ENCODE results near the gene UQCRC2. TPM values are rescaled to one million over a fixed set of nuclear protein-coding genes. Genes with fewer than 3 reads are reported as not detected.

The UQCRC2 gene
- total and polyA plus RNA-seq, 2 donors (not counting 3 experiments of a cell fraction or from before 2014, with no cell fraction given), result 132 to 189 TPM

DNA sequence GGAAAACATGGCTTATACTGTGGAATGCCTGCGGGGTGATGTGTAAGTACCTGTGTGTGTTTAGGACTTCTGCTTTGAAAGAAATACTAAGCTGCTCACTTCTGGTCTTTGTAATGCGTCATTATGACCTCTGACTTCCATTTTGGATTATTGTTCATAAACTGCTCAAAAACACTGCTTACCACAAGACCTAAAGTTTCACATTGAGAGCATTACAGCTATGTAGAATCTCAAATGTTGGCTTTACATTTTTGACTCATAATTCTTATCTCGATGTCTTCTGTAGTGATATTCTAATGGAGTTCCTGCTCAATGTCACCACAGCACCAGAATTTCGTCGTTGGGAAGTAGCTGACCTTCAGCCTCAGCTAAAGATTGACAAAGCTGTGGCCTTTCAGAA, 9.3 kb downstream of the UQCRC2 start:
- no TSS peak for BruUV-seq (replicated peaks)
- TF ChIP-seq JUN (IDR thresholded peaks at IDR 0.05; ENCODE audit: borderline replicate concordance, insufficient read depth, insufficient read length, low read depth) (no peak), POLR2AphosphoS5 (IDR thresholded peaks at IDR 0.05; ENCODE audit: insufficient read depth, low read depth, low read length) (no peak), POLR2A (IDR thresholded peaks at IDR 0.05; ENCODE audit: low read depth, low read length) (no peak), EZH2 (IDR thresholded peaks at IDR 0.05; ENCODE audit: borderline replicate concordance, low read depth, low read length, severe bottlenecking) (no peak), FOS (IDR thresholded peaks at IDR 0.05; ENCODE audit: borderline replicate concordance, insufficient read depth, low read length) (no peak), GATA2 (IDR thresholded peaks at IDR 0.05; ENCODE audit: insufficient read depth, insufficient read length, low read depth, low read length) (no peak), MYC (IDR thresholded peaks at IDR 0.05; ENCODE audit: low read depth, low read length) (no peak)
- TF ChIP-seq, protein P1, sequence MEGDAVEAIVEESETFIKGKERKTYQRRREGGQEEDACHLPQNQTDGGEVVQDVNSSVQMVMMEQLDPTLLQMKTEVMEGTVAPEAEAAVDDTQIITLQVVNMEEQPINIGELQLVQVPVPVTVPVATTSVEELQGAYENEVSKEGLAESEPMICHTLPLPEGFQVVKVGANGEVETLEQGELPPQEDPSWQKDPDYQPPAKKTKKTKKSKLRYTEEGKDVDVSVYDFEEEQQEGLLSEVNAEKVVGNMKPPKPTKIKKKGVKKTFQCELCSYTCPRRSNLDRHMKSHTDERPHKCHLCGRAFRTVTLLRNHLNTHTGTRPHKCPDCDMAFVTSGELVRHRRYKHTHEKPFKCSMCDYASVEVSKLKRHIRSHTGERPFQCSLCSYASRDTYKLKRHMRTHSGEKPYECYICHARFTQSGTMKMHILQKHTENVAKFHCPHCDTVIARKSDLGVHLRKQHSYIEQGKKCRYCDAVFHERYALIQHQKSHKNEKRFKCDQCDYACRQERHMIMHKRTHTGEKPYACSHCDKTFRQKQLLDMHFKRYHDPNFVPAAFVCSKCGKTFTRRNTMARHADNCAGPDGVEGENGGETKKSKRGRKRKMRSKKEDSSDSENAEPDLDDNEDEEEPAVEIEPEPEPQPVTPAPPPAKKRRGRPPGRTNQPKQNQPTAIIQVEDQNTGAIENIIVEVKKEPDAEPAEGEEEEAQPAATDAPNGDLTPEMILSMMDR (IDR thresholded peaks at IDR 0.05; ENCODE audit: extremely low read depth in 1 of 2, insufficient read depth in 1 of 2, low read depth in 1 of 2, low read length in 2 of 2), result no peak
- TF ChIP-seq, protein P2, sequence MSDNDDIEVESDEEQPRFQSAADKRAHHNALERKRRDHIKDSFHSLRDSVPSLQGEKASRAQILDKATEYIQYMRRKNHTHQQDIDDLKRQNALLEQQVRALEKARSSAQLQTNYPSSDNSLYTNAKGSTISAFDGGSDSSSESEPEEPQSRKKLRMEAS (IDR thresholded peaks at IDR 0.05; ENCODE audit: insufficient read depth, insufficient read length), result no peak
- H3K27ac ChIP-seq (ENCODE audit: insufficient read depth, low read depth, low read length), result no peak overlapping the region
- FAIRE-seq (no peak), DNase-seq (ENCODE audit: low read depth, low spot score) (no peak)
- POLR2A ChIA-PET, result no interaction called here
- dilution Hi-C loops (cut with MboI; ENCODE audit: extremely low pct_ligation_motif_present, low sequenced_read_pairs), result no loop called here
- H3K9me1 ChIP-seq (replicated peaks; ENCODE audit: control insufficient read depth, extremely low read depth, insufficient read depth, low read length), result no peaks in the 10 kb centered on the region
- H3K4me2 ChIP-seq (ENCODE audit: insufficient read depth, low read length), result no peak overlapping the region
- CTCF ChIA-PET, result no interaction called here
- H4K20me1 ChIP-seq (replicated peaks; ENCODE audit: control insufficient read depth, extremely low read depth, insufficient read depth, low read length), result no peaks in the 10 kb centered on the region
- H3K79me2 ChIP-seq (ENCODE audit: control insufficient read depth, insufficient read depth, low read length), result no peaks in the 10 kb centered on the region
- no peaks in the 10 kb centered on the region for H3K27me3 ChIP-seq (ENCODE audit: control insufficient read depth in 2 of 2, insufficient read depth in 2 of 2, low read length in 2 of 2)
- intact Hi-C loops (cut with micrococcal nuclease), result no loop called here
- H3K4me3 ChIP-seq (replicated peaks in 1 of 3; ENCODE audit: insufficient read depth in 1 of 3, low read depth in 1 of 3, low read length in 3 of 3), result no peak overlapping the region
- H3K4me1 ChIP-seq (ENCODE audit: control insufficient read depth, extremely low read depth, insufficient read depth, low read length), result no peaks in the 10 kb centered on the region
- H3K9me3 ChIP-seq (replicated peaks; ENCODE audit: control insufficient read depth, insufficient read depth, low read length), result no peaks in the 10 kb centered on the region
- peaks cover 32 to 49% of the 10 kb centered on the region in 2 experiments for H3K36me3 ChIP-seq (ENCODE audit: control insufficient read depth in 2 of 2, extremely low read depth in 1 of 2, insufficient read depth in 2 of 2, low read length in 2 of 2)
- H2AFZ ChIP-seq (ENCODE audit: low read depth, low read length), result no peak overlapping the region
- H3K9ac ChIP-seq (replicated peaks; ENCODE audit: extremely low read depth, insufficient read depth, low read length), result no peak overlapping the region

Data from endothelial cell of umbilical vein (primary cell).